CD4-positive, alpha-beta T cell treated with Interferon gamma for 1 hour (primary cell): ENCODE results near the gene RRAGD.

Source experiments
- DNase-seq: peaks from one replicate; pipeline ENCODE4 v3.0.0-alpha.2; 2020

RRAGD gene, protein sequence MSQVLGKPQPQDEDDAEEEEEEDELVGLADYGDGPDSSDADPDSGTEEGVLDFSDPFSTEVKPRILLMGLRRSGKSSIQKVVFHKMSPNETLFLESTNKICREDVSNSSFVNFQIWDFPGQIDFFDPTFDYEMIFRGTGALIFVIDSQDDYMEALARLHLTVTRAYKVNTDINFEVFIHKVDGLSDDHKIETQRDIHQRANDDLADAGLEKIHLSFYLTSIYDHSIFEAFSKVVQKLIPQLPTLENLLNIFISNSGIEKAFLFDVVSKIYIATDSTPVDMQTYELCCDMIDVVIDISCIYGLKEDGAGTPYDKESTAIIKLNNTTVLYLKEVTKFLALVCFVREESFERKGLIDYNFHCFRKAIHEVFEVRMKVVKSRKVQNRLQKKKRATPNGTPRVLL

GRCh38 chr6:89412071-89413005 is at the start of gene RRAGD:
Gene RRAGD, minus strand, starts transcription at chr6:89412273. Its CDS starts 280 bp downstream, at chr6:89411993.
- DNase-seq = peak; percentile 74

DNA sequence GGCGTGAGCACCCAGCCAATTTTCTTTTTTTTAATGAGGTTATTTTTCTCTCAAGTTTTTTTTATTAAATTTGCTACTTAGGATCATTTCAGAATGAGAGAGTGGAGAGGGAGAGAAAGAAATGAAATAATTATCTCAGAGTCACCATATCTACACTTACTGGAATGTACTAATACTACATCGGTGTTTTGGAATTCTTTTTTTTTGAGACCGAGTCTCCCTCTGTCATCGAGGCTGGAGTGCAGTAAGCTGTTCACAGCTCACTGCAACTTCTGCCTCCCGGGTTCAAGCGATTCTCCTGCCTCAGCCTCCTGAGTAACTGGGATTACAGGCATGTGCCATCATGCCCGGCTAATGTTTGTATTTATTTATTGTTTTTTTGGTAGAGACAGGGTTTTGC is 48.6 kb upstream of the RRAGD start:
- no peak for DNase-seq

DNA sequence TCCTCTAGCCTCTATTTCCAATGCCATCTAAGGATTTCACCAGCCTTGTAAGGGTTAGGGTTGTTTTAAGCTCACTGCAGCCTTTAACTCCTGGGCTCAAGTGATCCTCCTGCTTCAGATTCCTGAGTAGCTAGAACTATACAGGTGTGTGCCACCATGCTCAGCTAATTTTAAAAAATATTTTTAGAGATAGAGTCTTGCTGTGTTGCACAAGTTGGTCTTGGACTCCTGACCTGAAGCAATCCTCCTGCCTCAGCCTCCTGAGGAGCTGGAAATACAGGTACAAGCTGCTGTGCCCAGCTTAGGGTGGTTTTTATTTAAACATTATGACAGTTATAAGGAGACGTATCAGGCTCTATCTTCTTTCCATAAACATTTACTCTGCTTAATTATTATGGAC is 47.4 kb upstream of the RRAGD start:
- DNase-seq = no peak

GRCh38 chr6:89458704-89459103 is 46.6 kb upstream of the RRAGD start:
- no peak for DNase-seq

GRCh38 chr6:89454300-89454699 is 42.2 kb upstream of the RRAGD start:
- no peak for DNase-seq

DNA sequence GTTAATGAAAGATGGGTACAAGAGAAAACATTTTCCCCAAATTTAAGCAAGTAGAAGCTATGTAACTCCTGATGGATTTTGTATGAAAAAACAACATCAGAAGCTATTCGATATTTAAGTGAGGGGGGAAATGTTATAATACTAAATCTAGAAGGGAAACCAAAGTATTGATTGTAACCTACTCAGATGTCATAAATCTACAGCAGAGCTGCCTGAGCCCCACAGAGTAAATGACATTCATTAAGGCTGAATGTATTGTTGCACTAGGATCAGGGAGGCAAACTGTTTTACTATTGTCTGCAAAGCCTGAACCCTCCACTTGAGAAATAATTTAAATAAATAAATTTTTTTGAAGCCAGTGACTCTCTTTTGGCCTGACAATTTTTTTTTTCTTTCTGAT is 40.2 kb upstream of the RRAGD start:
- DNase-seq = no peak

DNA sequence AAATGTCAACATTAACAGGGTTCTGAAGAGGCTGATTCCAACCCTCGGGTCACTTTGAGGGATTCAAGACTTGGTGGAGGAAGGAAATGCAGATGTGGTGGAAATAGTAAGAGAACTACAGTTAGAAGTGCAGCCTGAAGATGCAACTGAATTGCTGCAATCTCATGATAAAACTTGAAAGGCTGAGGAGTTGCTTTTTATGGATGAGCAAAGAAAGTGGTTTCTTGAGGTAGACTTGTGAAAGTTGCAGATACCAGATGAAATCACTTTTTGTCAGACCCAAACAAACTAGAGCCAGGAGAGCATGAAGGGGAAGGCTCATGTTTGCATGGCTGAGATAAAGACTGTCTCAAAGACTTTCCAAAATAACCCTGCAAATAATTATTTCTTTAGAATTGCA is 37.1 kb upstream of the RRAGD start:
- no peak for DNase-seq

GRCh38 chr6:89443658-89444057 is 31.6 kb upstream of the RRAGD start:
- DNase-seq = no peak

DNA sequence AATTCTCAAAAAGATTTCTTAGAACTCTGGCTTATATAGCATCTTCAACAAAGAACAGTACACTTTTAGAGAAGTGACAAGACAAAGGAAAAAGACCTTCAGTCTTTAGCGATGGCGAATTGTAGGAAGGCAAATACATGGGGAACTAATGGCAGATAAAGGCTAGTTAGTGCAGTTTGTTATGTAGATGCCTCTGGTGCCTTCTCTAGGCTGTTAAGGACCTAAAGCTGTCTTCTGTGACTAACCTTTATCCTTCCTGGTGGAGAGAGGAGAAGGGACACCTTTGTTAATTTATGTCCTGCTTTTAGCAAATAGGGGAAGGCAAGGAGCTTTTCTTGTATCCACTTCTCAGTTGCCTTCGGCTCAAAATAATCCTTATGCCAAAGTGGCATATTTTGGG is 28.1 kb upstream of the RRAGD start:
- no peak for DNase-seq

DNA sequence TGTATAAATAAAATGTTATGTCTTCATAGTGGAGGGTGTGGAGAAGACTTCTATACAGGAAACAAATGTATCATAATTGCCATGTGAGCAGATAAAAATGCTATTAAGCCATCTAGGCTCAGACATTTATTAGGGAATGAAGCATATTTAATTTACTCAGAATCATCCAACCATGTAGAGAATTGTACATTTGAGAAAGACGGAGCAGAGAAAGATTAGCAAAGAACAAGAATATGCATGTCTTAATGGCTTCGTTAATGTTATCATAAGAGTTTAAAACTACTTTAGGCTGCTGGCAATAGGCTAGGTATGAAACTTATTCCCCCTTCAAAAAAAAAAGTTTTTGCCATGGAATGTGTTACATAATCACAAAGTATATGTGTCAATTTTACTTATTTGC is 26.9 kb upstream of the RRAGD start:
- no peak for DNase-seq

DNA sequence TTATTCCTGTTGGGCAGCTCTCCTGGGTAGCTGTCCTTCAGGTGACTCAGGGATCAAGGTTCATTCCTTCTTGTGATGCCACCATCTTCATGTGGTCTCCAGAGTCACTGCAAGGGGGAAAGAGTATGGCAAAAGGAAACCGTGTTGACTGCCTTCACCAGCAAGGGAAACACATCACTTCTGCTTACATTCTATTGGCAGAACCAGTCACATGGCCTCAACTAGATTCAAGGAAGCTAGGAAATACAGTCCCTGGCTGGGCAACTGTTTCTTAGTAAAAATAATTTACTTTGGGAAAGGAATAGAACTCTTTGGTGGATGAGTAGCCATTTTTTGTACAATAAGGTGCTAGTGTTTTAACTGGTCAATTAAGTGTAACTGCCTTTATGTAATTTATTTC is 26.2 kb upstream of the RRAGD start:
- no peak for DNase-seq

DNA sequence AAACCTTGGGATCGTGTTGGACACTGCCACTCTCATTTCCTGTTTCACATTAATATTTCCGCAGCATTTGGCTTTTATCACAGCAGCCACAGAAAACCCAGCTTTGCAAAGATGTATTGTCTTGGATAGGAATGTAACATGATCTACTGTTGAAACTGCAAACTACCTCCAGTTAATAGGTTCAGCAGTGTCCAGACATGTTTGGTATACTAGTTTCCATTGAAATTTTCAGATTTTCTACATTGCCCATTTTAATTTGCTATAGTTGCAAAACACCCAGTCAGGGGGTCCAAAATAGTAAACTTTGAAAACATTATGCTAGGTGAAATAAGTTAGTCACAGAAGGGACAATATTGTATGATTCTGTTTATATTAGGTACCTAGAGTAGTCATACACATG is 24.2 kb upstream of the RRAGD start:
- no peak for DNase-seq

DNA sequence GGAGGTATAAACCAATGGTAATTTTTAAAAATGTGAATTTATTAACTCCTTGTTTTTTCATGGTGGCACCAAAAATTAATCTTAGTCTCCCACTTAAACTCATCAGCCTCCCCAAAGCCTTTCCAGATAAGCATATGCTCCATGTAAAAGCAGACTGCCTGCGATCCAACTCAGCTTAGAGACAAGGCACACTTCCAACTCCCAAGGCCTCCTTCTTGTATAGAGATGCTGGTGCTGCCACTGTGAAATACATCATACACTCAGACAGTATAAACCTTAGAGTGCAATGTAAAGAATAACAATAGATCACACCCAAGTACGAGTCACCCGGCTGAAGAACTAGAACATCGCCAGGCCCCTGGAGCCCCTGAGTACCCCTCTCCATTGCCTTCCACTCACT is 22.9 kb upstream of the RRAGD start:
- no peak for DNase-seq

DNA sequence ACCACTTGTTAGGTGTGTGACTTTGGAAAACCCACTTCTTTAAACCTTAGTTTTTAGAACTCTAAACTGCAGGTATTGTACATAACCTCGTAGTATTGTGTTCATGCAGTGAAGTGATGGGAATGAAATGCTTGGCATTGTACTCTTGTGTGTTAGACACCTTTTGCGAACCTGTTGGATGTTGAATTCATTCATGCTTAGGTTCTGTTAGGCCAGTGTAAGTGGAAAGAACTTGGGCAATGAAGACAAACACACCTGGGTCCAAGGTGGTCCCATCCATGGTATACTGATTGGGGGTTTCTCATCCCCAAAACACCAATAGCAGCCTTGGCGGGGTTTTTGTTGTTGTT is 22.1 kb upstream of the RRAGD start:
- no peak for DNase-seq

GRCh38 chr6:89433252-89434149 is 21.4 kb upstream of the RRAGD start:
- DNase-seq = peak; percentile 8

DNA sequence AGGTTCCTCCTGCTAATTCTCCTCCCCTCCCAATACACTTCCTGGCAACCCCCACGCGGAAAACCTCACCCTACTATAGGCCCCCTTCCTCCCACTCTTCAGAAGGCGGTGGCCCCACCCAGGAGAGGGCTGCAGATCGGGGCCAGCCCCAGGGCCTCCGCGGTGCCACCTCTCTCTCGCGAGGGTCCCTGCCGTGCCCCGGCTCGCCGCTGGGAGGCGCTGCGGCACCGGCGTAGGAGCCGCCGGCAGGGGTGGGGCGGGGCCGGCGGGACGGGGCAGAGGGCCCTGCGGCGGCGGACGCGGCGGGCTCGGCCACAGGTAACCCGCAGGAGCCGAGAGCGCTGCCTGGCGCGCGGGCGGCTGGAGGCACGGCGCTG is 20.8 kb upstream of the RRAGD start, which contains the start of gene ANKRD6:
ANKRD6 (plus strand) TSS at position 278 of the 377 bp plus-strand sequence. CDS start 133,825 bp downstream, outside the sequence.
- DNase-seq = peak; percentile 76

DNA sequence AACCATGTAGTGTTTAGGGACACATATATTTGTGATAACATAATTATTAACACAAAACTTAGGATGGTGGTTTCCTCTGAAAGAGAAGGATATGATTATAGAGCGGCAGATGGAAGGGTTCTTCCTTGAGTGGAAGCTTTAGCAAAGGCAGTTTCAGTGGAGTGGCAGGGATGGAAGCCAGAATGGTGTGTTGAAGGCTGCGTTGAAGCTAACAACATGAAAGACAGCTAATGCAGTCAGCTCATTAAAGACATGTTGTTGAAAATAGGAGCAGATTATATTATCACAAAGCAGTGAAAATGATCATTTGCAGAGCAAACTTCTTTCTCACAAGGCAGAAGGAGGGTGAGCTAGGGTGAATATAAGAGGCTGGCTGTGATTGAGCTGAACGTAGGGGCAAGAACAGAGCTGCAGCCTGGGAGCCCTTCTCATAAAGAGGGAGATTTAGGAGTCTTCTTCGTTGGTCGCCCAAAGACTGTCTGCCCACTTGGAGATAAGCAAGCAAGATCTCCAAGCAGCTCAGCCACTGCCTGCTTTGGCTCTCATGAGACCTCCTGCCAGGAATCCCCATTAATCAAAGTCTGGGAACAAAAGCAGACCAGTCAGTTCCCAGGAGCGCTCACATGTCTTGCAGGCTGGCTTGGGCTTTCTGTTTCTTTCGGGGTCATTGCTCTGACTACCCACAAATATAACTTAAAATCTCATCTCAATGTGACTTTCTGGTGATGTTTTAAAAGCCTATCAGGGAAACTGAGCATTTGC is 18.3 kb upstream of the RRAGD start:
- no peak for DNase-seq

- DNase-seq = no peak
Observed at GRCh38 chr6:89416796-89417195, 4.7 kb upstream of the RRAGD start.

DNA sequence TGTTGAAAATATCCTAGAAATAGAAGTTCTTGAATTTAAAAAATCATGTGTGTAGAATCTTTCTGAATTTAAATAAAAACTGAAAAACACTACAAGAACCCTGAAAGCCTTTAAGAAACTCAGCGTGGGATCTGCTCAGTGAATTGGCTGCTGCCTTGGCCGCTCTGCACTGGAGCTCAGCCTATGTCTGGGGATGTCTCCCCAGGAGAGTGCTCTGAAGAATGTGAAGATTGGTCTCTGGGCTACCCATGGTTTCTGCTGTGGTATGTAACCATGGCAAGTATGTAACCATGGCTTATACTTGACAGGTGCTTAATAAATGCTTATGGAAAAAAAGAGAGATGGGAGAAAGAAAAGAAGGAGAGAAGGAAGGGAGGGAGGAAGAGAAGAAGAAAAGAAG is 3.1 kb upstream of the RRAGD start:
- no peak for DNase-seq

- no peak for DNase-seq
Observed at GRCh38 chr6:89414215-89414614, 2.1 kb upstream of the RRAGD start.

DNA sequence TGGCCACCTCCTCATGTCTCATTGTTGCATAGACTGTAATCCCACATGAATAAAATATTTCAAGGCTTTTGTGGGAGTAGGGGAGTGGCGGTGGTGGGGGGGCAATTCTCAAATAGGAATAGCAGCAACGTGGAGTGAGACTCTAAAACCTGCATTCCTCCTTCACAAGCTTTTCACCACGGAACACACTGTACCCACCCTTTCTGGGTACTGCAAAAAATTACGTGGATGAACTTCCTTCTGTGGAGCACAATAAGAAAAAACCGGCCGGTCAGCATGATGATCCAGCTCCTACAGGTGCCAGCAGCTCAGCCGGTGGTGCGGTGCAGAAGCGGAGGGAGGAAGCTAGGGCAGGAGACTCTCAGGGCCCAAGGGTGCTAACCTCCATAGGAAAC is 930 bp upstream of the RRAGD start:
- no peak for DNase-seq
